ENCODE results near the gene RPS8. TPM values are rescaled to one million over a fixed set of nuclear protein-coding genes. Genes with fewer than 3 reads are reported as not detected.
"Not testable (repeated sequence)": the region's sequence is repeated elsewhere in the genome, so short reads cannot be mapped to it uniquely, and the experiment has no call there.

The RPS8 gene
- total and polyA plus RNA-seq, 4 donors = 258 to 891 (median 575) TPM

- Histone ChIP-seq H3K4me1 (ENCODE audit: control insufficient read depth in 4 of 4, insufficient read depth in 4 of 4, low read length in 3 of 4) (peaks cover 2 to 25% (median 12%) of the 10 kb centered on the region in 4 donors), H3K9me3 (ENCODE audit: control insufficient read depth in 4 of 4, low read length in 3 of 4) (no peaks in the 10 kb centered on the region), H3K27ac (ENCODE audit: low read depth in 1 of 2, low read length in 2 of 2) (no peak overlapping the region), H3K4me3 (ENCODE audit: low read depth in 1 of 3, low read length in 3 of 3) (no peak overlapping the region), H3K27me3 (ENCODE audit: control insufficient read depth in 4 of 4, insufficient read depth in 4 of 4, low read length in 3 of 4) (no peaks in the 10 kb centered on the region), H3K36me3 (ENCODE audit: control insufficient read depth in 4 of 4, insufficient read depth in 3 of 4, low read depth in 1 of 4, low read length in 3 of 4) (no peaks in the 10 kb centered on the region), H3K9ac (ENCODE audit: low read depth in 1 of 2, low read length in 2 of 2) (no peak overlapping the region)
- TF ChIP-seq RXRA (IDR thresholded peaks at IDR 0.05) (no peak), YY1 (IDR thresholded peaks at IDR 0.05) (no peak), NR2F2 (IDR thresholded peaks at IDR 0.05) (no peak), TAF1 (conservative IDR thresholded peaks at IDR 0.05) (no peak), FOXA1 (IDR thresholded peaks at IDR 0.05) (no peak), CTCF (IDR thresholded peaks at IDR 0.05; ENCODE audit: low read depth, low read length, missing input control) (no peak), HNF4A (conservative IDR thresholded peaks at IDR 0.05) (no peak), RAD21 (IDR thresholded peaks at IDR 0.05) (no peak), REST (IDR thresholded peaks at IDR 0.05) (no peak), FOXA2 (IDR thresholded peaks at IDR 0.05) (no peak)
- no peak for DNase-seq (ENCODE audit: low spot score)
- 95% methylated on average over 6 of the region's 6 CpGs for WGBS
These were observed 46.9 kb downstream of the RPS8 start for GRCh38 chr1:44822131-44822701.

GRCh38 chr1:44822981-44823451, 47.7 kb downstream of the RPS8 start:
- peaks cover 2 to 25% (median 12%) of the 10 kb centered on the region in 4 donors for H3K4me1 ChIP-seq (ENCODE audit: control insufficient read depth in 4 of 4, insufficient read depth in 4 of 4, low read length in 3 of 4)
- H3K27me3 ChIP-seq (ENCODE audit: control insufficient read depth in 4 of 4, insufficient read depth in 4 of 4, low read length in 3 of 4) = no peaks in the 10 kb centered on the region
- TF ChIP-seq HNF4A (conservative IDR thresholded peaks at IDR 0.05) (no peak), FOXA2 (IDR thresholded peaks at IDR 0.05) (no peak), SP1 (IDR thresholded peaks at IDR 0.05) (no peak), TAF1 (conservative IDR thresholded peaks at IDR 0.05) (no peak), HNF4G (IDR thresholded peaks at IDR 0.05) (no peak), MAX (IDR thresholded peaks at IDR 0.05) (no peak), RXRA (IDR thresholded peaks at IDR 0.05) (no peak), ZBTB33 (IDR thresholded peaks at IDR 0.05) (no peak)
- DNase-seq (ENCODE audit: low spot score) = no peak
- no peaks in the 10 kb centered on the region for H3K36me3 ChIP-seq (ENCODE audit: control insufficient read depth in 4 of 4, insufficient read depth in 3 of 4, low read depth in 1 of 4, low read length in 3 of 4)
- no peak overlapping the region for H3K4me3 ChIP-seq (ENCODE audit: low read depth in 1 of 3, low read length in 3 of 3)
- no peaks in the 10 kb centered on the region for H3K9me3 ChIP-seq (ENCODE audit: control insufficient read depth in 4 of 4, low read length in 3 of 4)
- no peak overlapping the region for H3K27ac ChIP-seq (ENCODE audit: low read depth in 1 of 2, low read length in 2 of 2)
- H3K9ac ChIP-seq (ENCODE audit: low read depth in 1 of 2, low read length in 2 of 2) = no peak overlapping the region
- 90% methylated on average over 15 of the region's 15 CpGs for WGBS

GRCh38 chr1:44824392-44824791, 49.1 kb downstream of the RPS8 start:
- not testable (repeated sequence) for H3K9ac ChIP-seq (ENCODE audit: low read depth in 1 of 2, low read length in 2 of 2); H3K36me3 ChIP-seq (ENCODE audit: control insufficient read depth in 4 of 4, insufficient read depth in 3 of 4, low read depth in 1 of 4, low read length in 3 of 4); H3K27me3 ChIP-seq (ENCODE audit: control insufficient read depth in 4 of 4, insufficient read depth in 4 of 4, low read length in 3 of 4); H3K4me3 ChIP-seq (ENCODE audit: low read depth in 1 of 3, low read length in 3 of 3); DNase-seq (ENCODE audit: low spot score); H3K9me3 ChIP-seq (ENCODE audit: control insufficient read depth in 4 of 4, low read length in 3 of 4); H3K27ac ChIP-seq (ENCODE audit: low read depth in 1 of 2, low read length in 2 of 2)
- WGBS = 96% methylated on average over 6 of the region's 6 CpGs
- H3K4me1 ChIP-seq (ENCODE audit: control insufficient read depth in 4 of 4, insufficient read depth in 4 of 4, low read length in 3 of 4) = peaks cover 2 to 18% (median 9%) of the 10 kb centered on the region in 4 donors
